ENCODE results near the gene RNF113A.
"Not testable (repeated sequence)": the region's sequence is repeated elsewhere in the genome, so short reads cannot be mapped to it uniquely, and the experiment has no call there.

Gene RNF113A

GRCh38 chrX:119833905-119834304, 37.6 kb downstream of the RNF113A start:
- no peak for DNase-seq (ENCODE audit: low read depth in 3 of 3)

GRCh38 chrX:119828446-119828845, 43.1 kb downstream of the RNF113A start:
- DNase-seq (ENCODE audit: low read depth in 3 of 3): no peak

- DNase-seq (ENCODE audit: low read depth in 3 of 3): no peak
Observed at GRCh38 chrX:119826399-119826959, 45.1 kb downstream of the RNF113A start.

DNA sequence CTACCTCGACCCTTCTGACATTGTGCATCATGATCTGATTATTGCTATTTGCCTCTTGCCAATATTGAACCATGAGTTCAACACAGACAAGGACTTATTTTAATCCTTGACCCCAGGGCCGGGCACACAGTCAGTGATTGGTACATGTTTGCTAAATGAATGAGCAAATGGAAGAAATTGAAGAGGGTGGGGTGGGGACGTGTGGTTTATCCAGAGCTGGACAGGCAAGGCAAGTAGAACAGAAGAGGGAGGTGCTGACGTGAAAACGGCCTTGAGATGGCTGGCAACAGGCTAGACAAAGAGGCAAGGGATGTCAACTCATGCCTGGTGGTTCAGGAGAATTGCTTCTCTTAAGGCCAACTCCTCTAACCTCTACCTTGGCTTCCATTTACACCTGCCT, 47.3 kb downstream of the RNF113A start:
- DNase-seq (ENCODE audit: low read depth in 3 of 3): not testable (repeated sequence)

DNA sequence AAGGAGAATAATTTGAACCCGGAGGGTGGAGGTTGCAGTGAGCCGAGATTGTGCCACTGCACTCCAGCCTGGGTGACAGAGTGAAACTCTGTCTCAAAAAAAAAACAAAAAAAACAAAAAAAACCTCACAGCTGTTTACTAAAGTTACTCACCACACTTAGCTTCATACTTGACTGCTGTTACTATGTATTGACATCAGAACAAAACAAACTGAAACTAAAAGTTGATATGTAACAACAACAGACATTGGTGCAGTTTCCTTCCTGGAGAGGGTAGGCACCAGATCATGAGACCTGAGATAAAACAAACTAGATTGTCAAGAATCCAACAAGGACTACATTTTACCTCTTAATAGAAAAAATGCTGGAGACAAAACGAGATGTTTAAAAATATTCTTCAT, 49.8 kb downstream of the RNF113A start:
- DNase-seq (ENCODE audit: low read depth in 3 of 3): not testable (repeated sequence)

Data from stimulated activated CD4-positive, alpha-beta T cell treated with anti-CD3 and anti-CD28 coated beads, TNF-alpha, amount 100 ng/mL, for 4 hours (primary cell).